Measurements from ENCODE around the gene LHFPL2.

LHFPL2 gene

DNA sequence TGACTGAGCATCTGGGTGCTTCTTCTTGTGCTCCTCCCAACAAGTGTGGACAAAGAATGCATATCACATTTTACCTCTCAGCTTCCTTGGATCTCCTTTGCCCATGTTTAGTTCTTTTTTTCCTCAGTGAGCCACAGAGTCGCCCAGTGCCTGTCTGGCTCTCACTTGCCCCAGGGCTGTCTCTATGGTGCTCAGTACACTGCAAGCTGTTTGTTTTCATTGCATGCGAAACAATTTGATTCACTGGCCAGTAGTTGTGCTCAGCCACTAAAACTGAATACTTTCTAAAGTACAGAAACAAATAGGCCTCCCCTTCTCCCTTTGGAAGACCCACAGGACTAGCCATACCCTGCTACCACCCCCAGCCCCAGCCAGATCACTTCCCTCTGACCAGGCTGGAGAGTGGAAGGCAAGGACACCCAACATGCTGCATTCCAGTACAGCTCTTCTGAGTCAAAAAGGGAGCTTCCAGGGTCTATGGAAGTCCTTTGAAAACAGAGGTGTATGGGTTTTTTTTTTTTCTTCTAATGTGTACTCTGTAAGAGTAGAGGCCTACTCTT, 3.8 kb downstream of the LHFPL2 start:
- TF ChIP-seq, protein P1, sequence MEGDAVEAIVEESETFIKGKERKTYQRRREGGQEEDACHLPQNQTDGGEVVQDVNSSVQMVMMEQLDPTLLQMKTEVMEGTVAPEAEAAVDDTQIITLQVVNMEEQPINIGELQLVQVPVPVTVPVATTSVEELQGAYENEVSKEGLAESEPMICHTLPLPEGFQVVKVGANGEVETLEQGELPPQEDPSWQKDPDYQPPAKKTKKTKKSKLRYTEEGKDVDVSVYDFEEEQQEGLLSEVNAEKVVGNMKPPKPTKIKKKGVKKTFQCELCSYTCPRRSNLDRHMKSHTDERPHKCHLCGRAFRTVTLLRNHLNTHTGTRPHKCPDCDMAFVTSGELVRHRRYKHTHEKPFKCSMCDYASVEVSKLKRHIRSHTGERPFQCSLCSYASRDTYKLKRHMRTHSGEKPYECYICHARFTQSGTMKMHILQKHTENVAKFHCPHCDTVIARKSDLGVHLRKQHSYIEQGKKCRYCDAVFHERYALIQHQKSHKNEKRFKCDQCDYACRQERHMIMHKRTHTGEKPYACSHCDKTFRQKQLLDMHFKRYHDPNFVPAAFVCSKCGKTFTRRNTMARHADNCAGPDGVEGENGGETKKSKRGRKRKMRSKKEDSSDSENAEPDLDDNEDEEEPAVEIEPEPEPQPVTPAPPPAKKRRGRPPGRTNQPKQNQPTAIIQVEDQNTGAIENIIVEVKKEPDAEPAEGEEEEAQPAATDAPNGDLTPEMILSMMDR (conservative IDR thresholded peaks at IDR 0.05), result no peak
- H3K27ac ChIP-seq, result no peak overlapping the region

DNA sequence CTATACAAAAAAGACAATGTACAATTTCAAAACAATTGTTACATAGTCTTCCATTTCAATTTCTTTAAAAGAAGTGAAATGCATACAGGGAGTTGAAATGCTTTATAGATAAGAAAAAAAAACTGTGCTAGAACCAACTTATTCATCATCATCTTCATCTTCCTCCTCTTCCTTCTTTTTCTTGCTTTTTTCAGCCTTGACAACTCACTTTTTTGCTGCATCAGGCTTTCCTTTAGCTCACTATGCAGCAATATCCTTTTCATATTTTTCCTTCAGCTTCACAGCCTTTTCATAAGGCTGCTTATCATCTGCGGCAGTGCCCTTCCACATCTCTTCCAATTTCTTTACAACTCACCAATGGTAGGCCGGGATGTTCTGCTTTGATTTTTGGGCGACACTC, 4.4 kb downstream of the LHFPL2 start:
- no peak overlapping the region for H3K27ac ChIP-seq
- TF ChIP-seq, protein P1 (conservative IDR thresholded peaks at IDR 0.05), result no peak

DNA sequence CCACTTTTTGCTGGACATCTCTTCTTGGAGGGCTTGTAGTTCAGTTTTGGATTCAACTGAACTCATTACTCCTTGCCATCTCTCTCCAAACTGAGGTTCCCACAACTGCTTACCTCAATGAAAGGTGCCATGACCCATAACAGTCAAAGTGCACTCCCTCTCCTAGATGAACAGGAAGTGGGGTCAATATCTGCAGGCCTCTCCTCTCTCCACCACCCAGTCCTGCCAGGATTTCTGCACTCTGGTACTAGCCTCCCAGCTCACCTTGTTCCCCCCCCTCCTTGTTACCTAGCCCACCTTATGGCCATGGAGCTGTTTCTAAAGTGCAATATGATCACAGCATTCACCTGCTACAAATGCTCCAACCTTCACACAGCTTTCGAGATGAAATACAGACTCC, 5.9 kb downstream of the LHFPL2 start:
- H3K27ac ChIP-seq, result no peak overlapping the region
- TF ChIP-seq, protein P1 (conservative IDR thresholded peaks at IDR 0.05), result no peak

DNA sequence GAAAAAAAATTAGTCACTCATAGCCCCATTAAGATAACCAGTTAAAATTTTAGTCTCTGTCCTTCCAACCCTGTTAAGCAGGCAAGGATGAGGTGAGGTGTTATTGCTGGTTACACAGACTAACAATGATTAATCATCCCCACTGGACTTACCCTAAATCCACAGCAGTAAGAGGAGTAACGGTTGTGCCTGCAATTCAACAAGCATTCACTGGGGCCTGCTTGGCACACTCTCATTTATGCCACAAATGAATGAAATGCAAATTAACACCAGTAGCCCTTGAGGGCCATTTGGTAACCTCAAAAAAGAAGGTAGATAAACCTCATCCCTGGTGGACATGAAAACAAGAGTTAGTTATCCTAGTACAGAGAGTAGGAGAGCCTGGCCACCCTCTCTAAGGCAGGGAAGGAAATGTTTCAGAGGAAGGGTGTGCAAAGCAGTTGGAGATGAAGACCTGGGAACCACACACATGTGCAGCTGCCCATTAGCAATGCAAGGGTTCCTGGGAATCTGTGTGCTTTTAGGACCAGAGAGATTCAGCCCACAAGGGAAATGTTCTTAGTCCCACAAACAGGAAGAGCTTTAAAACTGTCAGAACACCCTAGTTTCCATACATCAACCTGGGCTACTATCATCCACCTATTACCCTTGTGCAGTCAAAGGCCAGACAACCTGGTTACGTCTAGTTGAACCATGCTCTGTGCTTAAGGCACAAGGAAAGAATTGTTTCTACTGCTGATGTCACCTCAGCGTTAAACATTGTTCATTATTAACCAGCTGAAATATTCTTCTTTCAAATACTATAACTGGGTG, 7.7 kb downstream of the LHFPL2 start:
- TF ChIP-seq, protein P1 (conservative IDR thresholded peaks at IDR 0.05), result no peak

GRCh38 chr5:78639791-78640190, 8.8 kb downstream of the LHFPL2 start:
- no peak overlapping the region for H3K27ac ChIP-seq
- TF ChIP-seq, protein P1 (conservative IDR thresholded peaks at IDR 0.05), result no peak

More for the DNA sequence above, 7.7 kb downstream of the LHFPL2 start:
- no peak overlapping the region for H3K27ac ChIP-seq

- H3K27ac ChIP-seq, result no peak overlapping the region
- TF ChIP-seq, protein P1 (conservative IDR thresholded peaks at IDR 0.05), result no peak
Observed at GRCh38 chr5:78638973-78639669, 9.5 kb downstream of the LHFPL2 start.

DNA sequence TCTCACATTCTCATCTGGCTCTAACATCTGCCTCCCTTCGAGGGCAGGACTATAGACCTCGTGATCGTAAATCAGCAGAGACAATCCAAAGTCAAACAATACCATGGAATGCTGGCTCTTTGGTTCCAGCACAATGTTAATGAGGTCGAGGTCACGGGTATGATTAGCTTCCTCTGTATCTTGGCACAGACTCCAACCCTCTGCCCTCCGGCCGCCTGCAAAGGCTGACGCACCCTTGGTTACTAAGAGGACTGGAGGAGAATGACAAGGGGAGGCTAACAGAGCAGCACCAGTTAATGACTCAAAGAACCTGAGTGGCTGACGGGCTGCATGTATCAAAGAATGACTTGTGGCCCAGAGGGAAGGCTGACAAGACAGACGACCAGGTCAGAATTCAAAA, 10.1 kb downstream of the LHFPL2 start:
- TF ChIP-seq, protein P1 (conservative IDR thresholded peaks at IDR 0.05), result no peak
- H3K27ac ChIP-seq, result no peak overlapping the region

Data from VCaP (cell line).